Loucy (cell line): ENCODE results near the gene TMEM45A.

Source experiments
- H2AFZ ChIP-seq: fragments of 200-600 bp; sonication (generic); 2 replicates; pipeline ENCODE4 v1.6.0; 2016; ENCODE audit warnings: antibody characterized with exemption, mild to moderate bottlenecking, low read length, moderate library complexity
- H3F3A ChIP-seq: fragments of 200-600 bp; 2 replicates; pipeline ENCODE4 v1.6.0; 2016; ENCODE audit warnings: antibody characterized with exemption, low read depth, mild to moderate bottlenecking
- H3K27me3 ChIP-seq: fragments of 200-600 bp; sonication (generic); 2 replicates; pipeline ENCODE4 v1.6.1; 2014; ENCODE audit warnings: low read length, mild to moderate bottlenecking; ENCODE audit not compliant: insufficient read depth, poor library complexity, severe bottlenecking
- H3K36me3 ChIP-seq: fragments of 200-600 bp; sonication (generic); 2 replicates; pipeline ENCODE4 v1.6.1; 2016; ENCODE audit warnings: low read length; ENCODE audit not compliant: insufficient read depth
- H3K4me1 ChIP-seq: fragments of 200-600 bp; sonication (generic); 2 replicates; pipeline ENCODE4 v1.5.1; 2014; ENCODE audit warnings: low read length, mild to moderate bottlenecking; ENCODE audit not compliant: insufficient read depth, poor library complexity, severe bottlenecking
- H3K4me2 ChIP-seq: fragments of 200-600 bp; sonication (generic); 2 replicates; pipeline ENCODE4 v1.6.0; 2014; ENCODE audit warnings: antibody characterized with exemption, low read length, low read depth, mild to moderate bottlenecking; ENCODE audit not compliant: poor library complexity, severe bottlenecking
- H3K4me3 ChIP-seq: fragments of 200-600 bp; sonication (generic); 2 replicates; pipeline ENCODE4 v1.5.1; 2014; ENCODE audit warnings: low read length, mild to moderate bottlenecking, mixed read lengths; ENCODE audit not compliant: poor library complexity, severe bottlenecking
- H3K79me2 ChIP-seq: fragments of 200-600 bp; sonication (generic); 2 replicates; pipeline ENCODE4 v1.6.1; 2014; ENCODE audit warnings: low read length; ENCODE audit not compliant: insufficient read depth
- H3K9ac ChIP-seq: fragments of 200-600 bp; sonication (generic); 2 replicates; pipeline ENCODE4 v1.6.0; 2014; ENCODE audit warnings: mild to moderate bottlenecking, low read depth, low read length, moderate library complexity; ENCODE audit not compliant: poor library complexity, severe bottlenecking
- H3K9me2 ChIP-seq: fragments of 200-600 bp; sonication (generic); replicated peaks from 2 replicates; pipeline ENCODE4 v1.6.1; 2016; ENCODE audit warnings: low read depth, low read length, mixed read lengths
- H3K9me3 ChIP-seq: fragments of 200-600 bp; sonication (generic); 2 replicates; pipeline ENCODE4 v1.6.1; 2014; ENCODE audit warnings: mild to moderate bottlenecking, antibody characterized with exemption, low read length, low read depth; ENCODE audit not compliant: insufficient read depth
- H4K20me1 ChIP-seq: fragments of 200-600 bp; sonication (generic); 2 replicates; pipeline ENCODE4 v1.6.0; 2014; ENCODE audit warnings: antibody characterized with exemption, low read length, mild to moderate bottlenecking; ENCODE audit not compliant: insufficient read depth, poor library complexity, severe bottlenecking
- EZH2phosphoT487 ChIP-seq: fragments of 200-600 bp; IDR thresholded peaks from 2 replicates; pipeline ENCODE4 v1.6.1; 2018; ENCODE audit warnings: antibody characterized with exemption, mild to moderate bottlenecking, moderate library complexity, borderline replicate concordance
- TF ChIP-seq, protein P1 (sequence below): fragments of 200-600 bp; sonication (generic); conservative IDR thresholded peaks from 2 replicates; pipeline ENCODE4 v1.5.1; 2014; ENCODE audit warnings: mild to moderate bottlenecking, antibody characterized with exemption, low read length

Gene TMEM45A

DNA sequence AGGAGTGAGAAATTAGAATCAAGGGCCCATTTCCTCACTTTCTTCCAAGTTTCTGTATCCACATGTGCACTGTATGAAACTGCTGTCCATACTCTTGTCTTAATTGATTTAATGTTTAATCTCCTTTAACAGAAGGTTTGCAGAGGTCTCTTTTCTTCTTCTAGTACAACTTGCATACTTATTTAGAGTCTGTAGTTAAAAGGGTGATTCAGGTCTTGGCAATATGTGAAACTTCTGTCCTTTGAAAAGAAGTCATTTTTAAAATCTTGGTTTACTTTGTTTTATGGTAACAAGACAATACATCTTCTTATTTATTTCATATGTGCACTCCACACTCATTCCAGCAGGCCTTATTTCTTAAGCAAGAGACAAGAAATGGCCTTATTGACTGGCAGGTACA, 25.8 kb downstream of the TMEM45A start:
- Histone ChIP-seq H3K4me3 (no peak overlapping the region), H3K9me2 (no peaks in the 10 kb centered on the region), H4K20me1 (no peaks in the 10 kb centered on the region), H3K9me3 (no peaks in the 10 kb centered on the region), H3F3A (no peaks in the 10 kb centered on the region), H3K4me2 (no peak overlapping the region), H3K36me3 (no peaks in the 10 kb centered on the region), H3K9ac (no peak overlapping the region), H3K27me3 (no peaks in the 10 kb centered on the region), H3K79me2 (no peaks in the 10 kb centered on the region), H2AFZ (no peak overlapping the region), H3K4me1 (no peaks in the 10 kb centered on the region)
- TF ChIP-seq, protein P1, sequence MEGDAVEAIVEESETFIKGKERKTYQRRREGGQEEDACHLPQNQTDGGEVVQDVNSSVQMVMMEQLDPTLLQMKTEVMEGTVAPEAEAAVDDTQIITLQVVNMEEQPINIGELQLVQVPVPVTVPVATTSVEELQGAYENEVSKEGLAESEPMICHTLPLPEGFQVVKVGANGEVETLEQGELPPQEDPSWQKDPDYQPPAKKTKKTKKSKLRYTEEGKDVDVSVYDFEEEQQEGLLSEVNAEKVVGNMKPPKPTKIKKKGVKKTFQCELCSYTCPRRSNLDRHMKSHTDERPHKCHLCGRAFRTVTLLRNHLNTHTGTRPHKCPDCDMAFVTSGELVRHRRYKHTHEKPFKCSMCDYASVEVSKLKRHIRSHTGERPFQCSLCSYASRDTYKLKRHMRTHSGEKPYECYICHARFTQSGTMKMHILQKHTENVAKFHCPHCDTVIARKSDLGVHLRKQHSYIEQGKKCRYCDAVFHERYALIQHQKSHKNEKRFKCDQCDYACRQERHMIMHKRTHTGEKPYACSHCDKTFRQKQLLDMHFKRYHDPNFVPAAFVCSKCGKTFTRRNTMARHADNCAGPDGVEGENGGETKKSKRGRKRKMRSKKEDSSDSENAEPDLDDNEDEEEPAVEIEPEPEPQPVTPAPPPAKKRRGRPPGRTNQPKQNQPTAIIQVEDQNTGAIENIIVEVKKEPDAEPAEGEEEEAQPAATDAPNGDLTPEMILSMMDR = no peak
- no peak for TF ChIP-seq EZH2phosphoT487

DNA sequence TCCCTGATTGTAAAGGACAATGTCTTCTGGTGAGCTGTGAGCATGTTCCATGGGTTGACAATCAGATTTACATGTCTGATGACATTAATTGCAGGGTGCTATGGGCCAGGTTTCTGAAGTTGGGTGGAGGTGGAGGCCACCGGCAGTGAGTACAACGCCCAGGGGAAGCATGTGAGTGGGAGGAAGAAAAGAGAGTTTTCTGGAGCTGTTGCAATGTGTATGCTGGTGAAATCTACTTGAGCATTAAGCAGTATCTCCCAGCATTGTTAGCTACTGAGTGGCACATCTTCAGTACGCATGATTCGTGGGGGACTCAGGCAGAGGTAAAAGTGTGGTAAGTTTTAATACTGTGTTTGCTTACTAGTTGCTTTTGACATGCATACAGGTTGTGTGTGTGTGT, 26.6 kb downstream of the TMEM45A start:
- Histone ChIP-seq H3K4me1 (no peaks in the 10 kb centered on the region), H3K9me3 (no peaks in the 10 kb centered on the region), H3K9me2 (no peaks in the 10 kb centered on the region), H3K9ac (no peak overlapping the region), H2AFZ (no peak overlapping the region), H3K4me3 (no peak overlapping the region), H4K20me1 (no peaks in the 10 kb centered on the region), H3K4me2 (no peak overlapping the region), H3K79me2 (no peaks in the 10 kb centered on the region), H3F3A (no peaks in the 10 kb centered on the region), H3K27me3 (no peaks in the 10 kb centered on the region), H3K36me3 (no peaks in the 10 kb centered on the region)
- TF ChIP-seq, protein P1 = no peak

DNA sequence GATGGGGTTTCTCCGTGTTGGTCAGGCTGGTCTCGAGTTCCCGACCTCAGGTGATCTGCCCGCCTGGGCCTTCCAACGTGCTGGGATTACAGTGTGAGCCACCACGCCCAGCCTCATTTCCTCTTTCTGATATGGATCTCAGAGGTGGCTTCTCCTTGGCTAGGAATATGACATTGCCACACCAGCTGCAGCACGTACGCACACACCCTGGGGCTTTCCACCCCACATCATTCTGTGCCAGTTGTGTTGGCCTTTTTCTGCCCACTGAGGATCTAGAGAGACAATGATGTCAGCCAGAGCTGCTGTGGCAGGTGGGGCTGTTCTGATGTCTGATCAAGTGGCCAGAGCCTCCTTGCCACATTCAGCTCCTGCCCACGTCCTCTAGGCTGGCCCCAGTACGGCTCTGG, 29.0 kb downstream of the TMEM45A start:
- no peak overlapping the region for H3K9ac ChIP-seq
- no peaks in the 10 kb centered on the region for H3F3A ChIP-seq
- TF ChIP-seq, protein P1 = no peak
- TF ChIP-seq EZH2phosphoT487 = no peak
- no peaks in the 10 kb centered on the region for H3K79me2 ChIP-seq
- no peak overlapping the region for H3K4me2 ChIP-seq
- no peaks in the 10 kb centered on the region for H3K4me1 ChIP-seq
- no peaks in the 10 kb centered on the region for H4K20me1 ChIP-seq
- no peaks in the 10 kb centered on the region for H3K9me2 ChIP-seq
- no peak overlapping the region for H2AFZ ChIP-seq
- H3K36me3 ChIP-seq = no peaks in the 10 kb centered on the region
- H3K27me3 ChIP-seq = no peaks in the 10 kb centered on the region
- H3K9me3 ChIP-seq = no peaks in the 10 kb centered on the region
- no peak overlapping the region for H3K4me3 ChIP-seq
